ENCODE results near the gene KANK2. TPM values are rescaled to one million over a fixed set of nuclear protein-coding genes. Genes with fewer than 3 reads are reported as not detected.

KANK2 gene
- total RNA-seq, 6 experiments from 2014 or later: 132 to 167 (median 156) TPM

GRCh38 chr19:11238041-11238440 is 40.7 kb upstream of the KANK2 start:
- no peak for DNase-seq
- peaks cover 6% of the 10 kb centered on the region for H3K36me3 Mint-ChIP-seq (ENCODE audit: low read depth)
- no peaks in the 10 kb centered on the region for H3K9me3 Mint-ChIP-seq
- no peaks in the 10 kb centered on the region; the same call in 1 of the 2 replicates for H3K27me3 Mint-ChIP-seq (ENCODE audit: insufficient read depth)
- no peak overlapping the region for H3K4me3 Mint-ChIP-seq
- no peak overlapping the region for H3K27ac Mint-ChIP-seq
- H3K4me1 Mint-ChIP-seq (ENCODE audit: low read depth): no peaks in the 10 kb centered on the region
- no peak for TF ChIP-seq CTCF (IDR thresholded peaks at IDR 0.05)

GRCh38 chr19:11237321-11237720 is 40.0 kb upstream of the KANK2 start:
- Mint-ChIP-seq H3K27me3 (ENCODE audit: insufficient read depth) (no peaks in the 10 kb centered on the region; the same call in 1 of the 2 replicates), H3K27ac (no peak overlapping the region), H3K9me3 (no peaks in the 10 kb centered on the region), H3K4me1 (ENCODE audit: low read depth) (no peaks in the 10 kb centered on the region), H3K4me3 (no peak overlapping the region), H3K36me3 (ENCODE audit: low read depth) (peaks cover 6% of the 10 kb centered on the region)
- no peak for TF ChIP-seq CTCF (IDR thresholded peaks at IDR 0.05)
- no peak for DNase-seq

- H3K36me3 Mint-ChIP-seq (ENCODE audit: low read depth): peaks cover 6% of the 10 kb centered on the region
- DNase-seq: no peak
- no peak overlapping the region for H3K4me3 Mint-ChIP-seq
- no peaks in the 10 kb centered on the region; the same call in 1 of the 2 replicates for H3K27me3 Mint-ChIP-seq (ENCODE audit: insufficient read depth)
- H3K27ac Mint-ChIP-seq: no peak overlapping the region
- no peaks in the 10 kb centered on the region for H3K4me1 Mint-ChIP-seq (ENCODE audit: low read depth)
- H3K9me3 Mint-ChIP-seq: no peaks in the 10 kb centered on the region
- TF ChIP-seq CTCF (IDR thresholded peaks at IDR 0.05): no peak
These were observed 39.3 kb upstream of the KANK2 start for GRCh38 chr19:11236324-11237301.

- no peak overlapping the region for H3K27ac Mint-ChIP-seq
- H3K36me3 Mint-ChIP-seq (ENCODE audit: low read depth): peaks cover 6% of the 10 kb centered on the region
- TF ChIP-seq CTCF (IDR thresholded peaks at IDR 0.05): no peak; the same call in 1 of the 2 replicates
These were observed 37.2 kb upstream of the KANK2 start for GRCh38 chr19:11234486-11235075.

GRCh38 chr19:11233073-11233472 is 35.7 kb upstream of the KANK2 start:
- H3K27ac Mint-ChIP-seq: no peak overlapping the region
- H3K36me3 Mint-ChIP-seq (ENCODE audit: low read depth): no peaks in the 10 kb centered on the region
- no peaks in the 10 kb centered on the region for H3K4me1 Mint-ChIP-seq (ENCODE audit: low read depth)

More at GRCh38 chr19:11234486-11235075, 37.2 kb upstream of the KANK2 start:
- Mint-ChIP-seq H3K27me3 (ENCODE audit: insufficient read depth) (peaks cover 5% of the 10 kb centered on the region), H3K4me1 (ENCODE audit: low read depth) (no peaks in the 10 kb centered on the region), H3K9me3 (no peaks in the 10 kb centered on the region), H3K4me3 (no peak overlapping the region)
- DNase-seq: no peak

More at GRCh38 chr19:11233073-11233472, 35.7 kb upstream of the KANK2 start:
- H3K4me3 Mint-ChIP-seq: no peak overlapping the region
- peaks cover 5% of the 10 kb centered on the region for H3K27me3 Mint-ChIP-seq (ENCODE audit: insufficient read depth)
- H3K9me3 Mint-ChIP-seq: no peaks in the 10 kb centered on the region
- DNase-seq: no peak
- TF ChIP-seq CTCF (IDR thresholded peaks at IDR 0.05): no peak
